ENCODE measurements around the gene CADPS2.

DNA sequence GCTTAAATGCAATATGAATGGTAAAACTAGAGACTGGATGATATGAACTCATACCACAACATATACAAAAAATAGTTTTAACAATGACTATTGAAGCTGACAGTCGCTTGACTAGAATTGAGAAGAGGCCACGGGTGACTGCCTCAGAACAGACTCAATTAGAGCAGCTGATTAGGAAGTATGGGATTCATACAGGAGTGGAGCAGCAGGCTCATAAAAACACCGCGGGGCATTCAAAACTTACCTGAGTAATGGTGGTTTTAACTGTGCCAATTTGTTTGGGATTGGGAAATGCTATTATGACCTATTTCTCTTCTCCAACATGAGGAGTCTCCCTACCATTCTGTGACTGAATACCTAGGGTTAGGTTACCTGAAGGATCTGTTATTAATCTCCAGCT lies 2.1 kb downstream of the CADPS2 start:
- no peak for TF ChIP-seq EZH2 (IDR thresholded peaks at IDR 0.05; ENCODE audit: low read length)
- TF ChIP-seq, protein P1, sequence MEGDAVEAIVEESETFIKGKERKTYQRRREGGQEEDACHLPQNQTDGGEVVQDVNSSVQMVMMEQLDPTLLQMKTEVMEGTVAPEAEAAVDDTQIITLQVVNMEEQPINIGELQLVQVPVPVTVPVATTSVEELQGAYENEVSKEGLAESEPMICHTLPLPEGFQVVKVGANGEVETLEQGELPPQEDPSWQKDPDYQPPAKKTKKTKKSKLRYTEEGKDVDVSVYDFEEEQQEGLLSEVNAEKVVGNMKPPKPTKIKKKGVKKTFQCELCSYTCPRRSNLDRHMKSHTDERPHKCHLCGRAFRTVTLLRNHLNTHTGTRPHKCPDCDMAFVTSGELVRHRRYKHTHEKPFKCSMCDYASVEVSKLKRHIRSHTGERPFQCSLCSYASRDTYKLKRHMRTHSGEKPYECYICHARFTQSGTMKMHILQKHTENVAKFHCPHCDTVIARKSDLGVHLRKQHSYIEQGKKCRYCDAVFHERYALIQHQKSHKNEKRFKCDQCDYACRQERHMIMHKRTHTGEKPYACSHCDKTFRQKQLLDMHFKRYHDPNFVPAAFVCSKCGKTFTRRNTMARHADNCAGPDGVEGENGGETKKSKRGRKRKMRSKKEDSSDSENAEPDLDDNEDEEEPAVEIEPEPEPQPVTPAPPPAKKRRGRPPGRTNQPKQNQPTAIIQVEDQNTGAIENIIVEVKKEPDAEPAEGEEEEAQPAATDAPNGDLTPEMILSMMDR (optimal IDR thresholded peaks at IDR 0.05 in 1 of 3, IDR thresholded peaks at IDR 0.05 in 1 of 3, conservative IDR thresholded peaks at IDR 0.05 in 1 of 3; ENCODE audit: extremely low read depth in 1 of 3, insufficient read depth in 2 of 3, low read length in 3 of 3) = no peak

Data from keratinocyte (primary cell).